Fibroblast of lung (primary cell): ENCODE measurements around the gene FDX1. TPM values are rescaled to one million over a fixed set of nuclear protein-coding genes. Genes with fewer than 3 reads are reported as not detected.

ENCODE experiments used
- DNase-seq, 2 donors: peaks; one replicate each; pipeline versions ENCODE4 v3.0.0 to v3.0.0-alpha.2; 2010; ENCODE audit warnings: low read depth in 2 of 2
- H2AFZ ChIP-seq: 2 replicates; pipeline ENCODE4 v1.5.1; 2012; ENCODE audit warnings: low read length, control low read depth, inconsistent platforms
- H3K27ac ChIP-seq: 2 replicates; pipeline ENCODE4 v1.5.1; 2011; ENCODE audit warnings: low read length, control low read depth; ENCODE audit not compliant: insufficient read depth
- H3K27me3 ChIP-seq: 2 replicates; pipeline ENCODE4 v1.5.1; 2011; ENCODE audit warnings: mild to moderate bottlenecking, low read length; ENCODE audit not compliant: control insufficient read depth, insufficient read depth
- H3K36me3 ChIP-seq: 2 replicates; pipeline ENCODE4 v1.5.1; 2011; ENCODE audit warnings: low read length; ENCODE audit not compliant: control insufficient read depth, insufficient read depth
- H3K4me1 ChIP-seq: 2 replicates; pipeline ENCODE4 v1.5.1; 2011; ENCODE audit warnings: low read length; ENCODE audit not compliant: control insufficient read depth, insufficient read depth; ENCODE audit errors: extremely low read depth
- H3K4me2 ChIP-seq: 2 replicates; pipeline ENCODE4 v1.5.1; 2011; ENCODE audit warnings: low read length, control low read depth; ENCODE audit not compliant: insufficient read depth; ENCODE audit errors: extremely low read depth
- H3K4me3 ChIP-seq, 4 experiments: fragments of 200-600 bp in 1 of 4; sonication (generic) in 1 of 4; replicated peaks in 1 of 4; 2 replicates each; pipeline ENCODE4 v1.5.1; 2011 to 2016; ENCODE audit warnings: low read length in 4 of 4, low read depth in 3 of 4, mild to moderate bottlenecking in 3 of 4, control low read depth in 2 of 4, inconsistent platforms in 1 of 4, mixed read lengths in 1 of 4; ENCODE audit not compliant: insufficient read depth in 1 of 4; ENCODE audit errors: control extremely low read depth in 1 of 4
- H3K79me2 ChIP-seq: 2 replicates; pipeline ENCODE4 v1.5.1; 2012; ENCODE audit warnings: mild to moderate bottlenecking, low read length, inconsistent platforms; ENCODE audit not compliant: control insufficient read depth, insufficient read depth
- H3K9ac ChIP-seq: 2 replicates; pipeline ENCODE4 v1.5.1; 2011; ENCODE audit warnings: mild to moderate bottlenecking, low read length, control low read depth; ENCODE audit not compliant: insufficient read depth
- H3K9me3 ChIP-seq: 2 replicates; pipeline ENCODE4 v1.5.1; 2012; ENCODE audit warnings: low read depth, low read length; ENCODE audit not compliant: control insufficient read depth, insufficient read depth
- H4K20me1 ChIP-seq: 2 replicates; pipeline ENCODE4 v1.5.1; 2011; ENCODE audit warnings: low read length; ENCODE audit not compliant: control insufficient read depth, insufficient read depth; ENCODE audit errors: extremely low read depth
- CTCF ChIP-seq, 2 donors: IDR thresholded peaks in 1 of 2; conservative IDR thresholded peaks in 1 of 2; 1 replicate in 1 of 2; 2 replicates in 1 of 2; pipeline ENCODE4 v1.5.1; 2011 to 2012; ENCODE audit warnings: low read length in 2 of 2, control low read depth in 1 of 2, inconsistent platforms in 1 of 2, low read depth in 1 of 2, mild to moderate bottlenecking in 1 of 2
- EZH2 ChIP-seq: IDR thresholded peaks from 2 replicates; pipeline ENCODE4 v1.5.1; 2012; ENCODE audit warnings: low read length, control low read depth, mild to moderate bottlenecking; ENCODE audit errors: missing control alignments
- polyA plus RNA-seq, 2 donors: library from polyadenylated mRNA; depleted of rRNA in 1 of 2; stranded (reverse) in 1 of 2; unstranded in 1 of 2; fragments of >200 nt; gene quantifications; 2 replicates each; pipeline ENCODE4 v1.2.1, GENCODE V29; 2011 to 2012; ENCODE audit warnings: missing spikeins in 1 of 2
- total RNA-seq: library from RNA; depleted of rRNA; stranded (reverse); fragments of >200 nt; gene quantifications from 2 replicates; pipeline ENCODE4 v1.2.1, GENCODE V29; 2014

Gene FDX1
- total and polyA plus RNA-seq, 2 donors (not counting 1 experiment from before 2014, with no cell fraction given) = 8.3 to 11.4 TPM

DNA sequence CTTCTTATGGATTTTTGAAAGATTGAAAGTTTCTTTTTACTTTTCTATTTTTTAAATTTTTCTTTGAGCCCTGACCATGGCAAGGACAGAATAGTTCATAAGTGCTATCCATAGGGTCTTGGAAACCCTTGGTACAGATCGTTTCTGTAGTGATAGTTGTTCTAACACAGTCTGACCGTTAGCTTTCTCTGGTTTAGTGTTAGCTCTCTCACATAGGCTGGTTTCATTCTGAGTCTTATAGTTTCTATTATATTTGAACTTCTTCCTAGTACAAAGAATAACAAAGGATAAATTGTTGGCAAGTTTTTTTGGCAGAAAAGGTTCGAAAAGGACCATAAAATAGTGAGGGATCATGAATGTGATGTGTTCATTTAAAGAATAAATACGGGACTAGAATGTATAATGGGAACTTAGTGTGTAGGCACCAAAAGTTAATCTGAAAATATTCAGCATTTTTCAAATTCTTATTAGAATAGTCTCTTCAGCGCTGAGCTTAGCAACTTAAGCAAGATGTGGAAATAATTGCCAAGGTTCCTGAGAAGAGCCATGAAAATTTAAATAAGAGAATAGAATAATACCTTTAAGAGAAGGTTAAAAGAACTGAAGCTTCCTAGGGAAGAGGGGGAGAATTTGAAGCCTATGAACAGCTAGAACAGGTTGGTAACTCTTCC, 24.1 kb downstream of the FDX1 start:
- H2AFZ ChIP-seq = no peak overlapping the region
- H3K36me3 ChIP-seq = no peaks in the 10 kb centered on the region
- H3K27me3 ChIP-seq = no peaks in the 10 kb centered on the region
- no peak overlapping the region for H3K4me2 ChIP-seq
- no peaks in the 10 kb centered on the region for H3K9me3 ChIP-seq
- DNase-seq = peak in 1 of 2 donors; percentile 17
- H3K4me3 ChIP-seq = no peak overlapping the region
- H4K20me1 ChIP-seq = no peaks in the 10 kb centered on the region
- no peaks in the 10 kb centered on the region for H3K4me1 ChIP-seq
- no peak overlapping the region for H3K9ac ChIP-seq
- TF ChIP-seq CTCF (conservative IDR thresholded peaks at IDR 0.05 in 1 of 2, IDR thresholded peaks at IDR 0.05 in 1 of 2; ENCODE audit: low read depth in 1 of 2, low read length in 2 of 2) (no peak), EZH2 (no peak)
- no peak overlapping the region for H3K27ac ChIP-seq
- H3K79me2 ChIP-seq = no peaks in the 10 kb centered on the region

- no peak for DNase-seq
- Histone ChIP-seq H2AFZ (no peak overlapping the region), H4K20me1 (no peaks in the 10 kb centered on the region), H3K9ac (no peak overlapping the region), H3K27me3 (no peaks in the 10 kb centered on the region), H3K79me2 (no peaks in the 10 kb centered on the region), H3K4me3 (no peak overlapping the region), H3K36me3 (no peaks in the 10 kb centered on the region), H3K4me1 (no peaks in the 10 kb centered on the region), H3K4me2 (no peak overlapping the region), H3K9me3 (no peaks in the 10 kb centered on the region), H3K27ac (no peak overlapping the region)
- TF ChIP-seq CTCF (conservative IDR thresholded peaks at IDR 0.05 in 1 of 2, IDR thresholded peaks at IDR 0.05 in 1 of 2; ENCODE audit: low read depth in 1 of 2, low read length in 2 of 2) (no peak), EZH2 (no peak)
Measured at GRCh38 chr11:110454609-110455008, 24.9 kb downstream of the FDX1 start.

DNA sequence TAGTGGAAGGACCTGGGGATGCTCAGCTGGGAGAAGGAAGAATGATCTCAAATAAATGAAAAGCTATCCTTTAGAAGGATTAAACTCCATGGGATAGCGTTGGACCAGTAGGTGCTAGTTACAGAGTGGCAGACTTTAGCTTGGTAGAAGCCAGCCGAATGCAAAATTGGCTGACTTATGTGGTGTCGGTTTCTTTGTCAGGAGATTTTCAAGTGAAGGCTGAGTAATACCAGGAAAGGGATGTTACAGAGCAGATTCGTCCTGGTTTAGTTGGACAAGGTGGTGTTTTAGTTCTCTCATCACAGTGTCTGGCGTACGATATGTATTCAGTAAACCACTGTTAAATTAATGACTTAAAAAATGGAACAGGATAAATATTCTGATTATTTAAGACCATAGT, 26.0 kb downstream of the FDX1 start:
- no peak overlapping the region for H3K9ac ChIP-seq

More for the DNA sequence above, 26.0 kb downstream of the FDX1 start:
- H3K27me3 ChIP-seq = no peaks in the 10 kb centered on the region
- TF ChIP-seq EZH2 (no peak), CTCF (conservative IDR thresholded peaks at IDR 0.05 in 1 of 2, IDR thresholded peaks at IDR 0.05 in 1 of 2; ENCODE audit: low read depth in 1 of 2, low read length in 2 of 2) (no peak)
- DNase-seq = no peak
- H2AFZ ChIP-seq = no peak overlapping the region
- H3K9me3 ChIP-seq = no peaks in the 10 kb centered on the region
- no peak overlapping the region for H3K27ac ChIP-seq
- no peaks in the 10 kb centered on the region for H4K20me1 ChIP-seq
- H3K4me1 ChIP-seq = no peaks in the 10 kb centered on the region
- H3K4me2 ChIP-seq = no peak overlapping the region
- H3K4me3 ChIP-seq = no peak overlapping the region
- no peaks in the 10 kb centered on the region for H3K79me2 ChIP-seq
- H3K36me3 ChIP-seq = no peaks in the 10 kb centered on the region
